Measurements from ENCODE around the gene BAX. TPM values are rescaled to one million over a fixed set of nuclear protein-coding genes. Genes with fewer than 3 reads are reported as not detected.

BAX gene
- total and polyA plus RNA-seq, 2 of the 13 experiments (the other 11 are each of a cell fraction or from before 2014, with no cell fraction given): 139 to 176 TPM

- TF ChIP-seq, protein P1, sequence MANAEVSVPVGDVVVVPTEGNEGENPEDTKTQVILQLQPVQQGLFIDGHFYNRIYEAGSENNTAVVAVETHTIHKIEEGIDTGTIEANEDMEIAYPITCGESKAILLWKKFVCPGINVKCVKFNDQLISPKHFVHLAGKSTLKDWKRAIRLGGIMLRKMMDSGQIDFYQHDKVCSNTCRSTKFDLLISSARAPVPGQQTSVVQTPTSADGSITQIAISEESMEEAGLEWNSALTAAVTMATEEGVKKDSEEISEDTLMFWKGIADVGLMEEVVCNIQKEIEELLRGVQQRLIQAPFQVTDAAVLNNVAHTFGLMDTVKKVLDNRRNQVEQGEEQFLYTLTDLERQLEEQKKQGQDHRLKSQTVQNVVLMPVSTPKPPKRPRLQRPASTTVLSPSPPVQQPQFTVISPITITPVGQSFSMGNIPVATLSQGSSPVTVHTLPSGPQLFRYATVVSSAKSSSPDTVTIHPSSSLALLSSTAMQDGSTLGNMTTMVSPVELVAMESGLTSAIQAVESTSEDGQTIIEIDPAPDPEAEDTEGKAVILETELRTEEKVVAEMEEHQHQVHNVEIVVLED (CRISPR knock-in tag; IDR thresholded peaks at IDR 0.05; ENCODE audit: borderline replicate concordance): no peak; the same call in 1 of the 2 replicates
- TF ChIP-seq PREB (CRISPR knock-in tag; IDR thresholded peaks at IDR 0.05) (no peak), HCFC1 (IDR thresholded peaks at IDR 0.05; ENCODE audit: low read depth, low read length) (no peak), SCMH1 (CRISPR knock-in tag; IDR thresholded peaks at IDR 0.05; ENCODE audit: borderline replicate concordance) (no peak), ZMAT3 (CRISPR knock-in tag; conservative IDR thresholded peaks at IDR 0.05) (no peak), ZNF513 (CRISPR knock-in tag; conservative IDR thresholded peaks at IDR 0.05) (no peak), FOXM1 (CRISPR knock-in tag; IDR thresholded peaks at IDR 0.05) (no peak), ZNF274 (CRISPR knock-in tag; IDR thresholded peaks at IDR 0.05) (peak; percentile 24; the same call in 1 of the 2 replicates), RBAK (CRISPR knock-in tag; IDR thresholded peaks at IDR 0.05) (no peak), ATF7-NPFF (CRISPR knock-in tag; IDR thresholded peaks at IDR 0.05; ENCODE audit: low read depth) (no peak), AGO2 (optimal IDR thresholded peaks at IDR 0.05; ENCODE audit: low read depth, low read length) (no peak), ZNF746 (CRISPR knock-in tag; IDR thresholded peaks at IDR 0.05) (no peak), ZNF724P (CRISPR knock-in tag; IDR thresholded peaks at IDR 0.05; ENCODE audit: borderline replicate concordance) (no peak), E2F1 (CRISPR knock-in tag; IDR thresholded peaks at IDR 0.05) (no peak), ISX (CRISPR knock-in tag; conservative IDR thresholded peaks at IDR 0.05) (no peak)
- TF ChIP-seq, protein P2, sequence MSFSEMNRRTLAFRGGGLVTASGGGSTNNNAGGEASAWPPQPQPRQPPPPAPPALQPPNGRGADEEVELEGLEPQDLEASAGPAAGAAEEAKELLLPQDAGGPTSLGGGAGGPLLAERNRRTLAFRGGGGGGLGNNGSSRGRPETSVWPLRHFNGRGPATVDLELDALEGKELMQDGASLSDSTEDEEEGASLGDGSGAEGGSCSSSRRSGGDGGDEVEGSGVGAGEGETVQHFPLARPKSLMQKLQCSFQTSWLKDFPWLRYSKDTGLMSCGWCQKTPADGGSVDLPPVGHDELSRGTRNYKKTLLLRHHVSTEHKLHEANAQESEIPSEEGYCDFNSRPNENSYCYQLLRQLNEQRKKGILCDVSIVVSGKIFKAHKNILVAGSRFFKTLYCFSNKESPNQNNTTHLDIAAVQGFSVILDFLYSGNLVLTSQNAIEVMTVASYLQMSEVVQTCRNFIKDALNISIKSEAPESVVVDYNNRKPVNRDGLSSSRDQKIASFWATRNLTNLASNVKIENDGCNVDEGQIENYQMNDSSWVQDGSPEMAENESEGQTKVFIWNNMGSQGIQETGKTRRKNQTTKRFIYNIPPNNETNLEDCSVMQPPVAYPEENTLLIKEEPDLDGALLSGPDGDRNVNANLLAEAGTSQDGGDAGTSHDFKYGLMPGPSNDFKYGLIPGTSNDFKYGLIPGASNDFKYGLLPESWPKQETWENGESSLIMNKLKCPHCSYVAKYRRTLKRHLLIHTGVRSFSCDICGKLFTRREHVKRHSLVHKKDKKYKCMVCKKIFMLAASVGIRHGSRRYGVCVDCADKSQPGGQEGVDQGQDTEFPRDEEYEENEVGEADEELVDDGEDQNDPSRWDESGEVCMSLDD (CRISPR knock-in tag; IDR thresholded peaks at IDR 0.05; ENCODE audit: borderline replicate concordance): no peak
These were observed 47.0 kb upstream of the BAX start (continued) for GRCh38 chr19:48907671-48908070.
